GM21723 (cell line): ENCODE results near the gene GPR3.
"Not testable (repeated sequence)": the region's sequence is repeated elsewhere in the genome, so short reads cannot be mapped to it uniquely, and the experiment has no call there.

Source experiments
- ATAC-seq: cut with Tn5 transposase; IDR thresholded peaks from one replicate; pipeline ENCODE4 v1.9.1; 2021; ENCODE audit warnings: mild to moderate bottlenecking, moderate library complexity; ENCODE audit not compliant: unreplicated experiment

GPR3 gene

GRCh38 chr1:27398405-27399149 is 6.2 kb downstream of the GPR3 start:
- ATAC-seq, result no peak

- no peak for ATAC-seq
Measured at GRCh38 chr1:27399251-27400025, 7.0 kb downstream of the GPR3 start.

- ATAC-seq, result no peak
Measured at GRCh38 chr1:27400082-27400962, 7.9 kb downstream of the GPR3 start.

GRCh38 chr1:27400963-27401341 is 8.5 kb downstream of the GPR3 start:
- ATAC-seq, result no peak

GRCh38 chr1:27402349-27402754 is 9.9 kb downstream of the GPR3 start:
- no peak for ATAC-seq

- no peak for ATAC-seq
Measured at GRCh38 chr1:27403065-27403726, 10.8 kb downstream of the GPR3 start.

- no peak for ATAC-seq
Measured at GRCh38 chr1:27403931-27404330, 11.5 kb downstream of the GPR3 start.

- ATAC-seq, result no peak
Measured at GRCh38 chr1:27405074-27405473, 12.7 kb downstream of the GPR3 start.

- not testable (repeated sequence) for ATAC-seq
Measured at GRCh38 chr1:27405598-27406361, 13.4 kb downstream of the GPR3 start.

GRCh38 chr1:27406362-27406680 is 13.9 kb downstream of the GPR3 start:
- ATAC-seq, result no peak

GRCh38 chr1:27406791-27407190 is 14.4 kb downstream of the GPR3 start:
- ATAC-seq, result not testable (repeated sequence)

GRCh38 chr1:27408151-27408550 is 15.7 kb downstream of the GPR3 start:
- no peak for ATAC-seq

- ATAC-seq, result no peak
Measured at GRCh38 chr1:27409669-27410068, 17.2 kb downstream of the GPR3 start.

- no peak for ATAC-seq
Measured at GRCh38 chr1:27410709-27411108, 18.3 kb downstream of the GPR3 start.

- no peak for ATAC-seq
Measured at GRCh38 chr1:27412502-27412901, 20.1 kb downstream of the GPR3 start.

- no peak for ATAC-seq
Measured at GRCh38 chr1:27413004-27413403, 20.6 kb downstream of the GPR3 start.

GRCh38 chr1:27414091-27414490 is 21.7 kb downstream of the GPR3 start:
- no peak for ATAC-seq

GRCh38 chr1:27416387-27417111 is 24.1 kb downstream of the GPR3 start:
- no peak for ATAC-seq

- ATAC-seq, result no peak
Measured at GRCh38 chr1:27417713-27418112, 25.3 kb downstream of the GPR3 start.
